ENCODE measurements around the gene HOXA7.

The HOXA7 gene

GRCh38 chr7:27131390-27131819 lies 25.1 kb downstream of the HOXA7 start:
- DNase-seq: no peak

- DNase-seq: no peak
Observed at GRCh38 chr7:27130540-27131389, 25.7 kb downstream of the HOXA7 start, which contains the start of gene HOXA4. HOXA4 (minus strand) TSS chr7:27130757; CDS start chr7:27130733, 24 bp downstream.

DNA sequence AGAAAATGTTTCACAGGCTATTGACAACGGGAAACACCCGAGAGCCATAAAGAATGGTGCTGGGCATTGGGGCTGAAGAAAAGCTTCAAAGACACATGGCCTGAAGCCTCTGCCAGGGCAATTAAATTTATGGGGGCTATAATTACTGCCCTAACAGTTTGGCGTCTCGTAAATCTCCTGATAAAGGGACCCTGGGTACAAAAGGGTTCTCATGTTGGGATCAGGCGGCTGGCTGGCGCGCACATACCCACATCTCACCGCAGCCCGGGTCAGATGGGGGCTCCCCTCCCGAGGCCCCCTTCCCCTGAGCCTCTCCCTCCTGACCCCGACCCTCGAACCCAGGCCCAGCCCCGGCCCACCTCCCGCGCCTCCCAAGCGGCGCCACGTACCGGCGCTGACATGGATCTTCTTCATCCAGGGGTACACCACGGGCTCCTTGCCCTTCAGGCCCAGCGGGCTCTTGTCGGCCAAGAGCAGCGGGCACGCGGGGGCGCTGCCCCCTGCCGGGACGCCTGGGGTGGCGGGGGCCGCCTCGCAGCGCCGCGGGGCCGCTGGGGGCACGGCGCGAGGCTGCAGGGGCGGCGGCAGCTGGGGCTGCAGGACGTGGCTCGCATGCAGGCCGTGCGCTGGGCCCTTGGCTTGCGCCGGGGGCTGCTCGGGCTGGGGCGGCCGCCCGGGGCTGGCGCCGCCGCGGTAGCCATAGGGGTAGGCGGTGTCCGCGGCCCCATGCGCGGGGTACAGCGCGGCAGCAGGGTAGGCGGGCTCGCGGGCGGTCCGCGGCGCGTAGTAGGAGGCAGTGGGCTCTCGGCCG lies 26.5 kb downstream of the HOXA7 start:
- DNase-seq: no peak

DNA sequence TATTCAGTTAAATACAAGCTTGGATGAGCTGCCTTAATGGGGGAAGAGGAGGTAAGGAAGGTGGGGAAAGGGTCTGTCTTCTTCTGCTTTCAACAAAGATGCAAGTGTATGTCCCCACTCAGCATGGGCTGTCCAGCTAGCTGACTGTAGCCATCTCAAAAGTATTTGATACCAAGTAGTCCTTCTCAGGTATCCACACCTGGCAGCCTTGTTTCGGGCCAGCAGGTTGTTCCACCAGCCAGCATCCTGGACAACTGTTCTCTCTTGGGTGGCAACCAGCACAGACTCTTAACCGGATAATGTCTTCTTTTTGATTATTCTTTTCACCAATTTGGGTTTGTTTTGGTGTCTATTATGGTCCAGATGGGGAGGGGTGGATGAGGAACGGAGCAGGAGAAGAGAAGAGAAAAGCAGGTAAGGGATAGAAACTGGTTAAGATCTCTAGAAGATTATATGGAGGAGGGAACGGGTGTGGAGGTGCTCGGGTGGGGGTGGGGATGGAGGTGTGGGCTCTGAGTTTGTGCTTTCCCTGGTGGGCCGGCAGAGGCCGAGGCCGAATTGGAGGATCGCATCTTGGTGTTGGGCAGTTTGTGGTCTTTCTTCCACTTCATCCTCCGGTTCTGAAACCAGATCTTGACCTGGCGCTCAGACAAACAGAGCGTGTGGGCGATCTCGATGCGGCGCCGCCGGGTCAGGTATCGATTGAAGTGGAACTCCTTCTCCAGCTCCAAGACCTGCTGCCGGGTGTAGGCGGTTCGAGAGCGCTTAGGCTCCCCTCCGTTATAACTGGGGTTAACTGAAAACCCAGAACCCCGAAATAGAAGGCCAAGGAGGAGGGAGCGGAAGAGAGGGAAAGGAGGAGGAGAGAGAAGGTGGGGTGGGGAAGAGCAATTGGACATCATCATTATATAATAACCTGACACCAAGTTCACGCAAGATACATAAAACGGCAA lies 27.4 kb downstream of the HOXA7 start:
- DNase-seq: no peak

DNA sequence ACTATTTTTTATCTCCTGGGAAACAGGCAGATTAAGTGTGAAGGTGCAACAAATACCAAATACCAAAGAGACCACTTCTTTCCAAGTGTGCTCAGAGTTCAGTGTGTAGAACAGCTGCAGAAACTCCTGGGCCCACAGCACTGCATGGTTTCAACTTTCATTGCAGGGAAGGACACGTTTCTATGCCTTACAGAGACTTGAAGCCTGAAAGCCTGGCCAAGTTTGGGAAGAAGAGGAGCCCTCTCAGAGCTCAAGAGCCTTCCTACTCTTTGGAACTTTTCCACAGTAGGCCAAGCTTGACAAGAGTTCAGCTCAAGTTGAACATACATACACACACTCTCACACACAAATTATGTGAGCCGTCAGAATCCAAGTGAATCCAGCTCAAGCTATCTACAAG lies 28.4 kb downstream of the HOXA7 start:
- DNase-seq: no peak

GRCh38 chr7:27126596-27127327 lies 29.7 kb downstream of the HOXA7 start:
- no peak for DNase-seq

DNA sequence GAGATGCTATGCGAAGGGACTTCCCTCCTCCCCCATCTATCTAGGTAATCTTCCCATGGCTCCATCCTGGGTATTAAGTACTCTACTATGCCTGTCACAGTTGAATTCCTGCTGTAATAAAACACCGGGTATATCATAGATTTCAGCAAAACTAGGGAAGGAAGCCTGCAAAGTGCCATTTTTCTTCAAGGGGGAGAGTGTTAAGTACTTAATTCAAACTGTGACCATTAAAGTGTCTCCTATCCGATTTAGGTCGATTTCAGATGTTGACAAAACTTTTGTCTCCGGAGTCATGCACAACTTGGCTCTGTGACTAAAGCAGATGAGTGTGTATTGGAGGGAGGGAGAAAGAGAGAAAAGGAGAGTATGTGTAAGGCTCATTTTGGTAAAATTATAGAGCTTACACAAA lies 30.5 kb downstream of the HOXA7 start:
- DNase-seq: no peak

- DNase-seq: no peak
Observed at GRCh38 chr7:27124902-27125689, 31.4 kb downstream of the HOXA7 start.

DNA sequence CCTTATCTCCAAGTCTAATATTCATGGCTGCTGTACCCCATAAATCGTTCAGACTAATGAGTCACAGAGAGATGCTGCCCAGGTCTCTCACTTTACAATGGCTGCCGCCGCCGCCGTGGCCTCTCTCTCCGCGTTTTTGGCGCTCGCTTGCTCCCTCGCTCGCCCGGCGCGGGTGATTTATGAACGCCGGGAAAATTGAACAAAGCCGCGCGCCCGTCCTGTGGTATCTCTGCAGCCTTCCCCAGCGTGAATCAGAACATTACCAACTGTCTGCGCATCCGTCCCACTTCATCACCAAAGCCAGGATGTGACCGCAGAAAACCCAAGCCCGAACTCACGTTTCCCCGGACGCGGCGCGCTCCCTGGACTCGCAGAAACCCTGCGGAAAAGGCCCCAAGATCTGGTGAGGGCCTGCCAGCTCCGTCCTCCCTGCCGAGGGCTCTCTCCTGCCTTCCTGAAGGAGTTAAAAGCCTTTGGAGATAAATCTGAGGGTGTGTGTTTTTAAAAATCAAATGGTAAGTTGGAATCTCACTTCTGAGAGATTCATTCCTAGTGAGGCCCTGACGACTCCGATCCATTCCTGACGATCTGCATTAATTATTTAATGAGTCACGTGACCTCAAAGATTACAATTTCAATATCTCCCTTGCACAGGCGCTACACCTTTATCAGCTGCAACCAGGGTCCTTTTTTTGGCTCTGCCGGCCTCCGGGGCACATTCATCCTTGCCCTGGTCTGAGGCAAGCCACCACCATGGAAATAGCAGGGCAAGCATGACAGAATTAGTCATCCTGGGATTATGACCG lies 32.2 kb downstream of the HOXA7 start:
- no peak for DNase-seq

- no peak for DNase-seq
Observed at GRCh38 chr7:27123477-27124053, 32.9 kb downstream of the HOXA7 start.

DNA sequence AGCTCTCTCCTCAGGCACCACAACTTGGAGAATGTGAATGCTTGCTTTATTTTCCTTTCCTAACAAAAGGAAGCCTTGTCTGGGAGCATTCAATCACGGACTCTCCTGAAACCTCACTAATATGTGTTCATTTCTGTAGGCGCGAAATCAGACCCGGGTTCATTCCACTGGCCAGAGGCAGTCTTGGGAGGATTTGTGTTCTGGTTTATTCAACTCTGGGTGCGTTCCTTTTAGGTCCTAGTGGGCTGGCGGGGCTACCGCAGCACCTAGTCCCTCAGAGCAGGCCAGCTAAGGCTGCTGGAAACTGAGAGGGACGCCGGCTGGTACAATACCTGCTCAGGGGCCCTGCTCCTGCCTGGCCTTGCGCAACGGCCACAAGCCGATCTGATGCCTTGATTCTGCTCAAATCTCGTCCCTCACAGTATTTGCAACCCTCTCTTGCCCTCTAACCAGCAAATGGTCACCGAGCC lies 33.4 kb downstream of the HOXA7 start:
- no peak for DNase-seq

DNA sequence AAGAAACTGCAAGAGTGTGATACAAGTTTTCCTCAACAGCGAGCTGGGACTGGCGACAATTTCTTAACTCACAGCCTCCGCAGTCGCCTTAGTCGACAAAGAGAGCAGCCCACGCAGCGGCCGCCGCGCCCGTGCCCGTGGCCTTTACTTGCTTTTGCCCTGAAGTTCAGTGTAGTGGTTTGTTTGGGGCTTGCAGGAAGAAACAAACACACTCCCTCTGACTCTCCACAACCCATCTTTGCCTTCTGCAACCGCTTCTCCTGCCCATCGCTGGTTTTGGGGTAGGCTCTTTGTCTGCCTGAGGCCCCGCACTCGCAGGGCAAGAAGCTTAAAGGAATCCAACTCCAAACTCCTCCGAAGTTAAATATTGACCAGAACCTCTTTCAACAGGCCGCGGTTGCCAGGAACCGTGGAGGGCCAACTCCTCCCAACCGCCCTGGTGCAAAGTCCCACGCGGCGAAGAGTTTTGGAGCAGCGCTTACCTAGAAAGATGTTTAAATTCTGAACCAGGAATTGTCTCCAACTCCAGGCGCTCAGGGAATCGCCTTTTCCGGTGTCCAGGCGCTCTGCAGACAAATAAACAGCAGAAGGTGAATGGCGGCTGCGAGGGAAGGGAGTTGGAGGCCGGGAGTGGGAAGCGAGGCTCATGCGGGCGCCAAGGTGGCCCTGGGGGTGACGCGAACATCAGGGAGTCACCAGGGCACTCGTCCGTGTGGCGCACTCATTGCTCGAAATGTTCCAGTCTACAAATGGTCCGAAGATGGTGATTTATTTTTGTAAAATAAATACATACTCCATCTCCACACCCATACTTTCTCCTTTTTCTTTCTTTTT lies 34.2 kb downstream of the HOXA7 start:
- no peak for DNase-seq

- no peak for DNase-seq
Observed at GRCh38 chr7:27121684-27122076, 34.8 kb downstream of the HOXA7 start.

- no peak for DNase-seq
Observed at GRCh38 chr7:27119412-27119911, 37.0 kb downstream of the HOXA7 start.

GRCh38 chr7:27118580-27118979 lies 37.9 kb downstream of the HOXA7 start:
- no peak for DNase-seq

DNA sequence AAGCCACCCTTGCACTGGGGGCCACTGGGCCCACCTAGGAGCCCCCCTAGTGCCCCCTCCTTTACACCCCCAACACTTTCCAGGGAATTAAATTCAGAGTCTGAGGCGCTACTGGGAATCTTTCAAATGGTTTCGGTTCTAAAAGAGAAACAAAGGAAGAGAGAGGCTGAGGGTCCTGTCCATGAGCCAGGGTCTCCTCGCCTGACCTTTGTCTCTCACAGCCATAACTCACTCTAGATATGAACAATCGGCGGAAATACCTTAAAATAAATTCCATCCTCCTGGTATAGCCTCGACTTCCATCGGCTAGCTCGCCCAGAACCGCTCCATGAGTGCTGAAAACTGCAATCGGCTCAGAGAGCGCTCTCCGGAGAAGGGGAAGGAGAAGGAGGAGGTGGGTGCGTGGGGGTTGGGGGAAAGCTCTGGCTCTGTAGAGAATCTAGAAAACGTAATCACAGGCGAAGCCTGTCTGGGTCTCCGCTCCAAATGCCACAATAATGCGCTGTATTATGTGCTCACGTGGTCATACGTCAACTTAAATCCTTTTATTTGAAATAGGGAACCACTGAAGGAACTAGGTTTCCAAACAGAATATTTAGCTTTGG lies 38.5 kb downstream of the HOXA7 start:
- no peak for DNase-seq

DNA sequence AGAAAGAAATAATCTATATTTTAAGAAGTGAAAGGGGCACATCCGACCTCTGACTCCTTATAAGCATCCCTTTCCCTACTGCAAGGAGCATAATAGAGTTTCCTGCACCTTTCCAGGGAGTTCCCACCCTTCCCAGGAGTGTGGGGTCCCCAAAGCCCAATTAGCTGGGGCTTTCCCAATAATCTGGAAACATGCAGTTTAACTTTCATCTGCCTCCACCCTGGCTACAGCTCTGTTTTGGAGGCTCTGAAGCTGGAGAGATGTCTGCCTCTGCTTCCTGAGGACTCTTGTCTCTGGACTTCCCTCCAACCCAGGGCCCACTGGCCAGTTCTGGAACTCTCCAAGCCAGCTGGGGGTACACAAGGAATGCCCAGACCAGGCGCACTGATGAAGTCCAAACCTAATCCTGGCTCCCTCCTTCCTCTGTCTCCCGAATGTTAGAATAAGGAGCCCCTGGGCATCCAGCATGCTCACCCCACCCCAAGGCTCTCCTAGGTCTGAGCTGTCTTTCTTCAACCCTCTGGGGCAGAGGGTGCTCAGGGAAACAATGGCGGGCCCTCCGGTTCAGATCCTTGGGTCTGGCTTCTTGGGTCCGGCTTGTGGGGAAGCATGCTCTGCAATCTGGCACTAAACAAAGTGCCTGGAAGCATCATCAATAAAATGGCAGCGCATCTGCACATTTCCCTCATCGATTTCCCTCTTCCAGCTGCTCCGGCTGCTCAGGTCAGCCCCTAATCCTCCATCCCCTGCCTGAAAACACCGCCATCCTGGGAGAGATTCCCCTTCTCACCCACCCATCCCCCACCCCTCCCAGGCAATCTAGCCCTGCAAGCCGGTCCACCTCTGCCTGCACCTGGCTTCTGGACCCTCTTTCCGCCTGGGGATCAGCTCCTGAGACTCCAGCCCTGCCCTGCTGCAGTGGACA lies 39.3 kb downstream of the HOXA7 start:
- no peak for DNase-seq
